Peyer's patch (tissue), 4 donors: ENCODE results near the gene ZNF630.

Experiments
- CTCF ChIP-seq, 6 experiments: fragments of 450-650 bp in 4 of 6; fragments of 200-600 bp in 2 of 6; sonication (generic) in 1 of 6; IDR thresholded peaks; one replicate each; pipeline ENCODE4 v1.5.1; 2017 to 2019; ENCODE audit warnings: antibody characterized with exemption in 6 of 6, mild to moderate bottlenecking in 3 of 6, moderate library complexity in 1 of 6
- POLR2A ChIP-seq, 2 donors: fragments of 450-650 bp; IDR thresholded peaks; one replicate each; pipeline ENCODE4 v1.5.1; 2017; ENCODE audit warnings: antibody characterized with exemption in 2 of 2, mild to moderate bottlenecking in 2 of 2, moderate library complexity in 2 of 2

GRCh38 chrX:48025561-48025960 lies 45.9 kb downstream of the ZNF630 start:
- TF ChIP-seq CTCF (IDR thresholded peaks at IDR 0.05), result peak in 5 of 6 experiments; percentile 57 to 65 (median 58)
- TF ChIP-seq POLR2A (IDR thresholded peaks at IDR 0.05), result no peak
